ENCODE data around the gene SLC44A5. TPM values are rescaled to one million over a fixed set of nuclear protein-coding genes. Genes with fewer than 3 reads are reported as not detected.

The SLC44A5 gene
- polyA plus RNA-seq, 2 of the 4 experiments (the other 2 are of a cell fraction) = 0.10 to 1.5 TPM

DNA sequence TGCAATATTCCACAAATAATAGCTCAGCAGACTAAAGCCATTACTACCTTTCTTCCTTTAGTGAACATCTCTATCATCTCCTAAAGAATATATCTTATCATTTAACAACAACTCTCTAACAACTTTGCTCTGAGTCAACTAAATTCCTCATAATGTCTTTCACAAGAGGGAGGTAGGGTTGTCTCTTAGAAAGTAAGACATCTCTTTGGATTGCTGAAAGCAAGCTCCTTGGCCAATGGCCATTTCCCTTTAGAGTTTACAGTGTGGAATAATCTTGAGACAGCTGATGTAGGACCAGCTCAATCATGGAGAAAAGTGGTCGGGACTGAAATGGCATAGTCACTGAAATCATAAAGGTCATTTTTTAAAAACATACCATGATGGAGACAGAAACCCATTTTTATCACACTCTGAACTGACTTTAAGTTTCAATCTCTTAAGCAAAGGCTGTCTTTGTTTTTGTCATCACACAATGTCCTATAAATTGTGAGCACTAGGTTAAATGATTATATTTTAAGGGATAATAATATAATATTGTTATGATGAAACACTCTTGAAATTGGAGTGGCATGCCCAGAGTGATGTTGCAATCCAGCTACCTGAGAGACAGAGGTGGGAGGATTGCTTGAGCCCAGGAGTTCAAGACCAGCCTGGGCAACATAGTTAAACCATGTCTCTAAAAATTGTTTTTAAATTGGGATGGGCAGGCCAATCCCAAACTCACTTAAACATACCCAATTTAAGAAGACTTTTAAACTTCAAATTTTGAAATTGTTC, 91.1 kb downstream of the SLC44A5 start (continued):
- no peak for TF ChIP-seq GATA3 (IDR thresholded peaks at IDR 0.05; ENCODE audit: borderline replicate concordance)
- TF ChIP-seq NPAS2 (CRISPR knock-in tag; IDR thresholded peaks at IDR 0.05; ENCODE audit: borderline replicate concordance) = no peak
- TF ChIP-seq HEYL (CRISPR knock-in tag; IDR thresholded peaks at IDR 0.05) = no peak
- no peak for TF ChIP-seq RARB (CRISPR knock-in tag; IDR thresholded peaks at IDR 0.05)

GRCh38 chr1:75518686-75519085, 92.2 kb downstream of the SLC44A5 start:
- FAIRE-seq (no peak), ATAC-seq (no peak), DNase-seq (ENCODE audit: low read depth in 1 of 2, low spot score in 1 of 2) (no peak)
- 22% methylated on average over 2 of the region's 2 CpGs for WGBS (ENCODE audit: missing lambda C conversion rate)
- TF ChIP-seq, protein P1, sequence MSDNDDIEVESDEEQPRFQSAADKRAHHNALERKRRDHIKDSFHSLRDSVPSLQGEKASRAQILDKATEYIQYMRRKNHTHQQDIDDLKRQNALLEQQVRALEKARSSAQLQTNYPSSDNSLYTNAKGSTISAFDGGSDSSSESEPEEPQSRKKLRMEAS (IDR thresholded peaks at IDR 0.05) = no peak
- TF ChIP-seq MAZ (IDR thresholded peaks at IDR 0.05; ENCODE audit: borderline replicate concordance, low read depth, low read length) (no peak), EP300 (IDR thresholded peaks at IDR 0.05) (no peak), MYC (IDR thresholded peaks at IDR 0.05; ENCODE audit: borderline replicate concordance, low read length) (no peak), RNF2 (IDR thresholded peaks at IDR 0.05; ENCODE audit: borderline replicate concordance, low read depth) (no peak), ZSCAN20 (CRISPR knock-in tag; IDR thresholded peaks at IDR 0.05) (no peak), RCOR1 (IDR thresholded peaks at IDR 0.05; ENCODE audit: low read depth, low read length) (no peak), POLR2AphosphoS2 (conservative IDR thresholded peaks at IDR 0.05; ENCODE audit: low read length) (no peak)
- TF ChIP-seq, protein P2, sequence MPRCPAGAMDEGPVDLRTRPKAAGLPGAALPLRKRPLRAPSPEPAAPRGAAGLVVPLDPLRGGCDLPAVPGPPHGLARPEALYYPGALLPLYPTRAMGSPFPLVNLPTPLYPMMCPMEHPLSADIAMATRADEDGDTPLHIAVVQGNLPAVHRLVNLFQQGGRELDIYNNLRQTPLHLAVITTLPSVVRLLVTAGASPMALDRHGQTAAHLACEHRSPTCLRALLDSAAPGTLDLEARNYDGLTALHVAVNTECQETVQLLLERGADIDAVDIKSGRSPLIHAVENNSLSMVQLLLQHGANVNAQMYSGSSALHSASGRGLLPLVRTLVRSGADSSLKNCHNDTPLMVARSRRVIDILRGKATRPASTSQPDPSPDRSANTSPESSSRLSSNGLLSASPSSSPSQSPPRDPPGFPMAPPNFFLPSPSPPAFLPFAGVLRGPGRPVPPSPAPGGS (IDR thresholded peaks at IDR 0.05) = no peak
- H3K9me3 ChIP-seq = no peaks in the 10 kb centered on the region
- H3K27ac ChIP-seq = no peak overlapping the region
- CTCF ChIA-PET = no interaction called here
- no peak overlapping the region for H3K4me3 ChIP-seq
- H3K4me1 ChIP-seq = no peaks in the 10 kb centered on the region
- H3K4me2 ChIP-seq = no peak overlapping the region
- POLR2A ChIA-PET = no interaction called here

- 91% methylated on average over 1 of the region's 1 CpG for WGBS (ENCODE audit: missing lambda C conversion rate)
- DNase-seq (ENCODE audit: low read depth in 1 of 2, low spot score in 1 of 2) (no peak), ATAC-seq (no peak), FAIRE-seq (no peak)
- POLR2A ChIA-PET = no interaction called here
- no peak overlapping the region for H3K4me3 ChIP-seq
- no peaks in the 10 kb centered on the region for H3K9me3 ChIP-seq
- no peak overlapping the region for H3K27ac ChIP-seq
- no peaks in the 10 kb centered on the region for H3K4me1 ChIP-seq
- TF ChIP-seq CBX2 (IDR thresholded peaks at IDR 0.05; ENCODE audit: borderline replicate concordance, low read depth) (no peak), EP300 (IDR thresholded peaks at IDR 0.05) (no peak), ZC3H11A (IDR thresholded peaks at IDR 0.05) (no peak), ZNF302 (CRISPR knock-in tag; IDR thresholded peaks at IDR 0.05) (no peak), ZFP36 (IDR thresholded peaks at IDR 0.05; ENCODE audit: borderline replicate concordance, partially characterized antibody) (no peak), NFE2L2 (conservative IDR thresholded peaks at IDR 0.05; ENCODE audit: low read length) (no peak), ELK1 (IDR thresholded peaks at IDR 0.05; ENCODE audit: low read depth, low read length) (no peak), KDM1A (IDR thresholded peaks at IDR 0.05; ENCODE audit: low read depth) (no peak), PHF8 (IDR thresholded peaks at IDR 0.05; ENCODE audit: borderline replicate concordance, low read depth) (no peak), CHD4 (IDR thresholded peaks at IDR 0.05; ENCODE audit: borderline replicate concordance) (no peak), SREBF2 (IDR thresholded peaks at IDR 0.05) (no peak), ESRRA (IDR thresholded peaks at IDR 0.05; ENCODE audit: borderline replicate concordance, low read length) (no peak), HEYL (CRISPR knock-in tag; IDR thresholded peaks at IDR 0.05) (no peak), CBX8 (IDR thresholded peaks at IDR 0.05) (no peak), HOXA7 (CRISPR knock-in tag; IDR thresholded peaks at IDR 0.05) (no peak), E2F6 (IDR thresholded peaks at IDR 0.05; ENCODE audit: borderline replicate concordance, low read depth) (no peak), ATOH8 (CRISPR knock-in tag; IDR thresholded peaks at IDR 0.05; ENCODE audit: low read depth) (no peak), RARB (CRISPR knock-in tag; IDR thresholded peaks at IDR 0.05) (no peak), NR3C1 (IDR thresholded peaks at IDR 0.05) (no peak), HOXB13 (CRISPR knock-in tag; IDR thresholded peaks at IDR 0.05; ENCODE audit: low read depth) (no peak)
- CTCF ChIA-PET = no interaction called here
- H3K4me2 ChIP-seq = no peak overlapping the region
Observed at GRCh38 chr1:75514270-75514669, 96.6 kb downstream of the SLC44A5 start.
